HG03520 (cell line): ENCODE measurements around the gene SULT1A1.
"Not testable (repeated sequence)": the region's sequence is repeated elsewhere in the genome, so short reads cannot be mapped to it uniquely, and the experiment has no call there.

ENCODE experiments used
- ATAC-seq: cut with Tn5 transposase; IDR thresholded peaks from one replicate; pipeline ENCODE4 v1.9.1; 2021; ENCODE audit warnings: mild to moderate bottlenecking, moderate library complexity; ENCODE audit not compliant: unreplicated experiment

Gene SULT1A1

DNA sequence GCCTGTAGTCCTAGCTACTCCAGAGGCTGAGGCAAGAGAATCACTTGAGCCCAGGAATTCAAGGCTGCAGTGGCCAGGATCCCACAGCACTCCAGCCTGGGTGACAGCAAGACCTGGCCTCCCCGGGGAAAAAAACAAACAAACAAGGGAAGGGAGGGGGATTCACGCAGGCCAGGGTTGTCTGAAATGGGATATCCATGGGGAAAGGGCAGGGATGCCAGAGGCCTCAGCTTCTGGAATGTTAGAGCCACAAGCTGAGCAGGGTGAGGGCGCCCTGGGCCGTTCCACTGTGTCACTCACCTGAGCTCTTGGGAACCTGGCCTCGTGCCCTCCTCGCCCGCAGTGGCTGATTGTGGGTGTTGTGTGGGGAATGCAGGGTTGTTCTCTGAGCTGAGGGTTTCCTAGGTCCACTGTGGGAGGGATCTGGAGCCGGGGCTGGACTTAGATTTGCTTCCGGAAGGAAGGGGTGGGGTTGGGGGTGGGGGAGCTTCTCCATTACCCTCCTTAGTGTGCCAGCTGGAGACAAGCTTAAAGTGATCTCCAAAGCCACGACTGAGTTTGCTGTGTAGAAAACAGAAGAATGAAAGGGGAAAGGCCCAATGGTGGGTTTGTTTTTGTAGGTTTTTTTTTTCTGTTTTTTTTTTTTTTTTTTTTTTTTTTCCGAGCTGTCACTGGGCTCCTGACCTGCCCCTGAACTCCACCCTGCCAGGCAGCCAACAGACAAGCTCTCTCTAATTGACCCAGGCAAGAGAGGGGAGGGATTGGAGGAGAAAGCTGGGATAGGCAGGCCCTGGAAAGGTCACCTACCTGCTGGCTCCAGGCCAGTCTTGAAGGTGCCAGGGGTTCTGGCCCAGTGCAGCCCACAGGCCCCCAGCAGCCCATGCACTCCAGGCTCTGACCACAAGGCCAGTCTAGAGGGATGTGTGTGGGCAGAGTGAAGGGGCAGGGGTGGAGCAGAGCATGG lies at the start of gene SULT1A1:
Gene SULT1A1, minus strand, starts transcription at position 414 of the 964 bp plus-strand sequence. CDS start 1,189 bp downstream, outside the sequence.
- no peak for ATAC-seq

- ATAC-seq, result not testable (repeated sequence)
These were observed 30.1 kb upstream of the SULT1A1 start for GRCh38 chr16:28639959-28640358.

DNA sequence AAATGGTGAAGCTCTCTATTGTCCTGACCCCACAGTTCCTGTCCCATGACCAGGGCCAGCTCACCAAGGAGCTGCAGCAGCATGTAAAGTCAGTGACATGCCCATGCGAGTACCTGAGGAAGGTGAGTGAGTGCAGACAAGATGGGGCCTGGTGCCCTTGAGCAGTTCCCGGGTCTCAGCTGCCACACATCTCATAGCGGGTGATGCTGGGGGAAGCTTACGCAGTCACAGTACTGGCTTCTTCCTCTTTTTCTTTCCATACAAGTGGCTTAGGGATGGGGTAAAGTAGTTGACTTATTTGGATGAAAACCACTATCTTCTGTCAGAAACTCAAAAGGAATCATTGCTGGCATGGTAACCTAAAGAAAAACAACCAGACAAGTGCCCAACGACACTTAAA lies 28.5 kb upstream of the SULT1A1 start:
- not testable (repeated sequence) for ATAC-seq

DNA sequence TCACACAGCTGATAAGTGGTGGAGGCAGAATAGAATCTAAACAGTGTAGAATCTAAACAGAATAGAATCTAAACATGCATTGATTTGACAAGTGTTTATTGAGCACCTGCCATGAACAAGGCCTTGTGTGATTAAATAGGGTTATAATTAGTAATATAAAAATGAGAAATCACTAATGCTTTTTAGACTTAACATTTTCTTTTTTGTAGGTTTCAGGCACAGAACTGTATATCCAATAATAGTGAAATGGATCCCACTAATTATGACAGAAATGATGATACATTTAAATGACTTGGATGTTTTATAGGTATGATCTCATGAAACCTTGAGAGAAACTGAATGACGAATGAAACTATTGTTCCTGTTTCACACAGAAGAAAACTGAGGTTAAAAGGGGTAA lies 27.9 kb upstream of the SULT1A1 start, which contains the start of gene NPIPB8:
Gene NPIPB8, plus strand, starts transcription at position 301 of the 400 bp plus-strand sequence. CDS start 296 bp downstream, outside the sequence.
- ATAC-seq, result not testable (repeated sequence)

DNA sequence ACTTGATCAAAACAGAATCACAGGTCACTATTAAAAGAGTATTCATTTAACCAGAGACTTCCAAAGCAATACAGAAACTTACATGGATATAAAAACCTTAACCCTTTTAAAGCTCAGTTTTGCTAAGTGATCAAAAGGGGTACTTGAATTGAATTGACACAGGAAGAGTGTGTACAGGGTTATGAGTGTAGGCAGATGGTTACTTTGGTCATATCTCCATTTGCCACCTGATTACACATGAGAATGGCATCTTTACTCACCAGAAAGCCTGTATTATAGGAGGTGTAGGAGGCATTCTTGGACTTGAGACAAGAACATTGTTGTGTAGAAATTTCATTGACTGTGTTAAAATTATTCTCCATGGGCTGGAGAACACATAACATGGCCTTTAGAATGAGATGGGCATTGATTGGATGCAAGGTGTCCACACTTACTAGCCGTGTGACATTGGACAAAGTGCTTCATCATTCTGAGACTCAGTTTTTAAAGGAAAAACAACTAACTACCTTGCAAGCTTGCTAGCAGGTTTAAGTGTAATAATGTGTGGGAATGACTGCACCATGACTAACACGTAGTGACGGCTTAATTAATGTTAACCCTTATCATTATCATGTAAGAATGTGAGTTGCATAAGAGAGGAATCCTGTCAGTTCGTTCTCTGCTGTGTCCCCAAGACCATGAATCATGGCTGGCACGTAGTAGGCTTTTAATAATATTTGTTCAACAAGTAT lies 26.4 kb upstream of the SULT1A1 start:
- ATAC-seq, result not testable (repeated sequence)

DNA sequence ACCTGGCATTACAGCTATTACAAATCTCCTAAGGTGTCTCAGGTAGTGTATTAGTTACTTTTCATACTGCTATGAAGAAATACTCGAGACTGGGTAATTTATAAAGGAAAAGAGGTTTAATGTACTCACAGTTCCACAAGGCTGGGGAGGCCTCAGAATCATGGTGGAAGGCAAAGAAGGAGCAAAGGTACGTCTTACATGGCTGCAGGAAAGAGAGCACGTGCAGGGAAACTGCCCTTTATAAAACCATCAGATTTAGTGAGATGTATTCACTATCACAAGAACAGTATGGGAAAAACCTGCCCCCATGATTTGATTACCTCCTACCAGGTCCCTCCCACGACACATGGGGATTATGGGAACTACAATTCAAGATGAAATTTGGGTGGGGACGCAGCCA lies 21.1 kb upstream of the SULT1A1 start:
- not testable (repeated sequence) for ATAC-seq

DNA sequence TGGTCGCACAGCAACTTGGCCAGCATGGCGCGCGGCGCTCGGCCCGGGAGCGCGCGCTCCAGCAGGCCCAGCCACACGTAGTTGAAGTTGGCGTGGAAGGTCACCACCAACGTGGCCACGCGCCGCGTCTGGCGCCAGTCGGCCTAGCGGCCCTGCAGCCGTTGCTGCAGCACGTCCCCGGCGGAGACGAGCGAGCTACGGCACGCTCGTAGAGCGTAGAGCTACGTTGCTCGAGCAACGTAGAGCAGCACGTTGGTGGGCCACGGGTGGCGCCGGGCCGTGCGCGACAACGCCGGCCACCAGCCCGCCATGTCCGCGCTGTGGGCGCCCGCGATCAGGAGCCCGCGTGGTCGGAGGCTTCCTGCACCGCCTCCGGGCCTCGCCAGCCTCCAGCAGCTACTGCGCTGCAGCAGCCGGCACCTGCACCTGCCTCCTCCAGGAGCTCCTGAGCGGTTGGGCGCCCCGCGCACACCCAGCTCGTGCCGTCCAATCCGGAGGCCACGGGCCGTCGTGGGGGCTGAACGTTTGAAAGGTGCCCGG lies 13.4 kb upstream of the SULT1A1 start:
- no peak for ATAC-seq

DNA sequence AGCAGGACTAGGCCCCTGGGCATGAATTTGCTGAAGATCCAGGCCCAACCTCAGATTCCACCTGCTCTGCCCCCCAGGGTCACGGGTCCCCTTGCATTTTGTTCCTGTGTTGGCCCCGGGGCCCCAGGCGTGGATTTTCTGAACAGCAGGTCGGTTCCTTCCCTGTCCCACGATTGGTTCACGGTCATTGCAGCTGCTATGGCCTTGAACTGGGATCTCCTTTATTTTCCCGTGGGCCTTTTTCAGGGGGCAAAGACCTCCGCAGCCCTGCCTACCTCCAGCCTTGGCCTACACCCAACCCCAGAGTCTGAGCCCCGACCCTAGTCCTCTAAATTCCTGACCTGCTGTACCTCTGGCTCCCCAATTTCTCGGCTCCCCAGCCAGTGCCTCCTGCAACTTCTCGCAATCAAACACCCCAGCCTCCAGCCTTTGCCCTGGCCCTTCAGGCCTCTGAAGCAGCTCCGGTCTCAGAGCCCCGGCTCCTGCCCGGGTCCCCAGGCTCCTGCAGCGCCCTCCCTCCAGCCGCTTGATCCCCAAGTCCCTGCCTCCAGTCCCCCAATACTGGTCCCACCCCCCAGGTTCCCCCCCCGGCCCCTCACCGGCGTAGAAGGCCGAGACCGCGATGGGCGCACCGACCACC lies 12.8 kb upstream of the SULT1A1 start:
- not testable (repeated sequence) for ATAC-seq

GRCh38 chr16:28621481-28622155 lies 11.8 kb upstream of the SULT1A1 start:
- no peak for ATAC-seq

DNA sequence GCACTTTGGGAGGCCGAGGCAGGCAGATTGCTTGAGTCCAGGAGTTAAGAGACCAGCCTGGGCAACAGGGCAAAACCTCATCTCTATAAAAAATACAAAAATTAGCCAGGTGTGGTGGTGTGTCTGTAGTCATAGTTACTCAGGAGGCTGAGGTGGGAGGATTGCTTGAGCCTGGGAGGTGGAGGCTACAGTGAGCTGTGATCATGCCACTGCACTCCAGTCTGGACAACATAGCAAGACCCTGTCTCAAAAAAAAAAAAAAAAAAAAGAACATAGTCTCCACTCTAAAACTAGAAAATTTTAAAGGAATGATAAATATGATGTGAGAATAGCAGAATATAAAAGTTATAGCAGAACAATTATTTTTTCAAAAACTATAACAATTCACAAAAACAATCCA lies 10.5 kb upstream of the SULT1A1 start:
- not testable (repeated sequence) for ATAC-seq

- ATAC-seq, result no peak
These were observed 8.0 kb upstream of the SULT1A1 start for GRCh38 chr16:28617874-28618273.

- ATAC-seq, result no peak
These were observed 6.8 kb upstream of the SULT1A1 start for GRCh38 chr16:28616636-28617035.

DNA sequence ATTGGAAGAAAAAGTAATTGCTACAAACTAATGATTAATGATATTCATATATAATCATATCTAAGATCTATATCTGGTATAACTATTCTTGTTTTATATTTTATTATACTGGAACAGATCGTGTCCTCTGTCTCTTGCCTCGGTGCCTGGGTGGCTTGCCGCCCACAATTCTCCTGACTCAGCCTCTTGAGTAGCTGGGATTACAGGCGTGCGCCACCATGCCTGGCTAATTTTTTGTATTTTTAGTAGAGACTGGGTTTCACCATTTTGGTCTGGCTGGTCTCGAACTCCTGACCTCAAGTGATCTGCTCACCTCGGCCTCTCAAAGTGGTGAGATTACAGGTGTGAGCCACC lies 6.4 kb upstream of the SULT1A1 start:
- ATAC-seq, result not testable (repeated sequence)

DNA sequence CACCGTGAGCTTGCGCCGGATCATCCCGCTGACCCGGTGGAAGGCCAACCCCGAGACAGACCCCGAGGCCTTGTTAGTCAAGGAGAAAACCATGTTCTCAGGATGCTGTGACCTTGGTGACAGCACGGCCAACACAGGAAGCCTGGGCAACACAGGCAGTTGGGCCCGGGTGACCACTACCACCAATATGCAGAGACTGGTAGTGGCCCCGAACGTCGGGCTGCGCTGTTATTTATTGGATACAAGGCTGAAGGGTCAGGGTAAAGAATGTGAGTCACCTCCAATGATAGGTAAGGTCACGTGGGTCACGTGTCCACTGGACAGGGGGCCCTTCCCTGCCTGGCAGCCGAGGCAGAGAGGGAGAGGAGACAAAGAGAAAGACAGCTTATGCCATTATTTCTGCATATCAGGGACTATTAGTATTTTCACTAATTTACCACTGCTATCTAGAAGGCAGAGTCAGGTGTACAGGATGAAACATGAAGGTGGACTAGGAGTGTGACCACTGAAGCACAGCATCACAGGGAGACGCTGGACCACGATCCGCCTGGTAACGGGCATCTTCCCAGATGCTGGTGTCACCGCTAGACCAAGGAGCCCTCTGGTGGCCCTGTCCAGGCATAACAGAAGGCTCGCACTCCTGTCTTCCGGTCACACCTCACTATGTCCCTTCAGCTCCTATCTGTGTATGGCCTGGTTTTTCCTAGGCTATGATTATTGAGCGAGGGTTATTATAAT lies 5.8 kb upstream of the SULT1A1 start:
- not testable (repeated sequence) for ATAC-seq

DNA sequence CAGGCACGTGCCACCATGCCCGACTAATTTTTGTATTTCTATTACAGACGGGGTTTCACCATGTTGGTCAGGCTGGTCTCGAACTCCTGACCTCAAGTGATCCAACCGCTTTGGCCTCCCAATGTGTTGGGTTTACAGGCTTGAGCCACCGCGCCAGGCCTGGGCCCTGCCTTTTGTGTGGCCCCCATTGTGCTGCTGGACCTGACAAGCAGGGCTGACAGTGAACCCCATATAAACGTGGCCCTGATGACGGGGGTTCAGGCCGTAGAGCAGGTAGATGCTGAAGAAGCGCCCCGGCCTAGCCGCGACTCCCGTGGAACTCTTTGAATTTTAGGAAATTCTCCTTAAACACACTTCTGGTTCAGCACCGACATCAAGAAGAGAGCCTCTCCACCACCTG lies 4.7 kb upstream of the SULT1A1 start:
- not testable (repeated sequence) for ATAC-seq

DNA sequence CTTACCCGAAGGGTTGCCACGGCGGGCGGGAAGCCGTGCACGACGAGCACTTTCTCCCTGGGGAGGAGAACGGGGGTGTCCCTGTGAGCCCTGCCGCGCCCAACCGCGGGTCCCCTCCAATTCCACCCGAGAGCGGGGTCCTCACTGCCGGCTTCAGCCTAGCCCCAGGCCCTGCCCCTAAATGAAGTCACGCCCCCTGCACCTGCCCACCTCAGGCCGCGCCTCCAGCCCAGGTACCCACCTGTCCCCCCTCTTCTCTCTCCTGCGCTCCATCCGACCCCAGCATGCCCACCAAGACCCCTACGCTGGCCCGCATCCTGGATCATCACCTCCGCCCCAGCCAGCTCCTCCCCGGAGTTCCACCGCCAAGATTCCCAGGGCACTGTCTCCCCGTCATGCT lies 4.1 kb upstream of the SULT1A1 start:
- not testable (repeated sequence) for ATAC-seq

GRCh38 chr16:28612359-28613280 lies 2.8 kb upstream of the SULT1A1 start:
- not testable (repeated sequence) for ATAC-seq

DNA sequence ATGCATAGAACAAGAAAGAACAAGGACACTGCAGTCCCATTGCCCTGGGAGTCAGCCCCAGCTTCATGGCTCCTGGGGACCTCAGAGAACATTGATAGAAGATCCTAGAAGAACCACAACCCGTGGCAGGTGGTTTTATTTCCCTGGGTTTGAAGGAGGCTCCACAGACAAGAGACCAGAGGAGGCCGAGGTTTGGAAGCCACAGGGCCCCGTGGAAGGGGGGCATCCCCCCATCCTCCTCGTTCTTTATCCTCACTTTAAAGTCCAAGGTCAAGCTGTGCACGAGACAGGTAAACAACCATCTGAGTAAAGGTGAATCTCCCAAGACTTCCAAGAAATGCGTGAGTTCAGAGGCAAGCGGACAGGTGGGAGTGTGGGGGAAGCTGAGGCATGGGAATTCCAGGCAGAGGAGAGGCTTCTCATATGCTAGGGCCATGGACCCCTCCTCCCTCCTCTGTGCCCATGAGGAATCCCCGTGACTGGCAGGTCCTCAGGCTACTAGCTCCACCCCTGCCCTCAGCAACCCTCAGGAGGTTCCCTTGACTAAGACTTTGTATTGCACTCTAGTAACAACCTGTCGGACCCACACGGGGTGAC lies 849 bp upstream of the SULT1A1 start:
- no peak for ATAC-seq
